HCT116 (cell line): ENCODE results near the gene COL5A3. TPM values are rescaled to one million over a fixed set of nuclear protein-coding genes. Genes with fewer than 3 reads are reported as not detected.

Experiments
- ATAC-seq: fragments of 200-7000 bp; cut with Tn5 transposase; 2 replicates; pipeline ENCODE4 v1.9.1; 2020; ENCODE audit warnings: mild to moderate bottlenecking, moderate library complexity
- BruUV-seq: library from RNA; stranded (reverse); fragments of 400-500 nt; replicated peaks from 2 replicates; lab custom pipeline; 2021; lab: Mats Ljungman, UMichigan
- CTCF ChIA-PET: fragments of 300-600 bp; sonication (Branson Sonifier 250); formaldehyde crosslinking; loops from one replicate; lab custom pipeline; 2021; ENCODE audit warnings: antibody characterized with exemption; lab: Charles Lee
- POLR2A ChIA-PET: fragments of 300-600, 350-600 bp; sonication (Branson Sonifier 250); formaldehyde crosslinking; loops from one replicate; lab custom pipeline; 2021; ENCODE audit warnings: antibody characterized with exemption; lab: Charles Lee
- RAD21 ChIA-PET, 2 experiments: fragments of 300-600 bp; sonication (Branson Sonifier 250); formaldehyde crosslinking; loops; one replicate each; lab custom pipeline; 2023; ENCODE audit warnings: low total read pairs in 2 of 2; ENCODE audit not compliant: uncharacterized antibody in 2 of 2, unreplicated experiment in 2 of 2, low non-redundant PET in 1 of 2; lab: Charles Lee
- DNase-seq: peaks from one replicate; pipeline ENCODE4 v3.0.0-alpha.2; 2010; ENCODE audit warnings: low read depth, low spot score
- H2AFZ ChIP-seq: fragments of 200-600 bp; shearing (Covaris generic), sonication (generic); 2 replicates; pipeline ENCODE4 v1.6.1; 2017; ENCODE audit warnings: low read depth, mixed run types, mixed read lengths, antibody characterized with exemption, low read length; ENCODE audit not compliant: poor library complexity, severe bottlenecking
- H3K27ac ChIP-seq: 2 replicates; pipeline ENCODE4 v1.5.1; 2012; ENCODE audit warnings: low read depth, low read length
- H3K27me3 ChIP-seq: fragments of 200-600 bp; sonication (generic); 2 replicates; pipeline ENCODE4 v1.6.1; 2016; ENCODE audit warnings: mixed run types, low read length, mixed read lengths; ENCODE audit not compliant: insufficient read depth
- H3K36me3 ChIP-seq, 2 experiments: fragments of 200-500 bp in 1 of 2; fragments of 200-600 bp in 1 of 2; sonication (Bioruptor generic) in 1 of 2; sonication (generic) in 1 of 2; 2 replicates each; pipeline versions ENCODE4 v1.5.1 to v1.6.1; 2014 to 2016; ENCODE audit warnings: low read length in 2 of 2, inconsistent platforms in 1 of 2, mixed read lengths in 1 of 2, mixed run types in 1 of 2; ENCODE audit not compliant: insufficient read depth in 2 of 2, control insufficient read depth in 1 of 2
- H3K4me1 ChIP-seq, 2 experiments: fragments of 200-600 bp in 1 of 2; sonication (generic) in 1 of 2; 2 replicates each; pipeline versions ENCODE4 v1.5.1 to v1.6.1; 2012 to 2017; ENCODE audit warnings: low read length in 2 of 2, inconsistent platforms in 1 of 2, mild to moderate bottlenecking in 1 of 2, mixed read lengths in 1 of 2, mixed run types in 1 of 2, moderate library complexity in 1 of 2; ENCODE audit not compliant: insufficient read depth in 2 of 2, control insufficient read depth in 1 of 2
- H3K4me2 ChIP-seq: fragments of 200-600 bp; sonication (generic); 2 replicates; pipeline ENCODE4 v1.6.1; 2017; ENCODE audit warnings: mixed run types, low read length, mixed read lengths
- H3K4me3 ChIP-seq, 2 experiments: fragments of 200-600 bp in 1 of 2; sonication (generic) in 1 of 2; replicated peaks in 1 of 2; 2 replicates each; pipeline ENCODE4 v1.5.1; 2011 to 2016; ENCODE audit warnings: low read length in 2 of 2, control low read depth in 1 of 2, low read depth in 1 of 2, mild to moderate bottlenecking in 1 of 2, mixed read lengths in 1 of 2, mixed run types in 1 of 2
- H3K79me2 ChIP-seq: fragments of 200-600 bp; sonication (generic); 2 replicates; pipeline ENCODE4 v1.6.1; 2017; ENCODE audit warnings: mild to moderate bottlenecking, mixed run types, low read length, moderate library complexity, mixed read lengths; ENCODE audit not compliant: insufficient read depth
- H3K9ac ChIP-seq: fragments of 200-600 bp; sonication (generic); 2 replicates; pipeline ENCODE4 v1.6.1; 2016; ENCODE audit warnings: low read length, mixed read lengths
- H3K9me2 ChIP-seq: fragments of 200-600 bp; sonication (generic), shearing (Covaris generic); 2 replicates; pipeline ENCODE4 v1.6.1; 2017; ENCODE audit warnings: mixed run types, mild to moderate bottlenecking, moderate library complexity; ENCODE audit not compliant: insufficient read depth
- H3K9me3 ChIP-seq, 2 experiments: fragments of 200-500 bp in 1 of 2; fragments of 200-600 bp in 1 of 2; sonication (Bioruptor generic) in 1 of 2; sonication (generic) in 1 of 2; 2 replicates each; pipeline ENCODE4 v1.6.1; 2014 to 2017; ENCODE audit warnings: low read length in 2 of 2, mixed read lengths in 2 of 2, inconsistent platforms in 1 of 2, low read depth in 1 of 2, mild to moderate bottlenecking in 1 of 2, mixed run types in 1 of 2, moderate library complexity in 1 of 2; ENCODE audit not compliant: control insufficient read depth in 1 of 2, insufficient read depth in 1 of 2
- H4K20me1 ChIP-seq: fragments of 200-600 bp; sonication (generic), shearing (Covaris generic); 2 replicates; pipeline ENCODE4 v1.6.1; 2017; ENCODE audit warnings: mixed run types, mild to moderate bottlenecking, moderate library complexity; ENCODE audit not compliant: insufficient read depth
- CBX3 ChIP-seq: IDR thresholded peaks from 2 replicates; pipeline ENCODE4 v1.6.1; 2012; ENCODE audit warnings: low read depth
- CEBPB ChIP-seq: IDR thresholded peaks from 2 replicates; pipeline ENCODE4 v1.6.1; 2012; ENCODE audit warnings: low read depth
- CTCF ChIP-seq, 3 experiments: fragments of 200-600 bp in 1 of 3; sonication (generic) in 1 of 3; IDR thresholded peaks in 2 of 3; conservative IDR thresholded peaks in 1 of 3; 2 replicates each; pipeline ENCODE4 v1.5.1; 2012 to 2017; ENCODE audit warnings: low read depth in 2 of 3, low read length in 2 of 3, antibody characterized with exemption in 1 of 3, borderline replicate concordance in 1 of 3, control low read depth in 1 of 3, mild to moderate bottlenecking in 1 of 3, mixed read lengths in 1 of 3, mixed run types in 1 of 3, moderate library complexity in 1 of 3; ENCODE audit not compliant: insufficient read depth in 1 of 3
- EZH2 ChIP-seq: fragments of 200-600 bp; sonication (generic); IDR thresholded peaks from 2 replicates; pipeline ENCODE4 v1.6.1; 2017; ENCODE audit warnings: antibody characterized with exemption, mixed run types
- FOSL1 ChIP-seq: IDR thresholded peaks from 2 replicates; pipeline ENCODE4 v1.6.1; 2012; ENCODE audit warnings: low read depth
- JUND ChIP-seq: IDR thresholded peaks from 2 replicates; pipeline ENCODE4 v1.6.1; 2012
- POLR2A ChIP-seq: IDR thresholded peaks from 2 replicates; pipeline ENCODE4 v1.7.0; 2011; ENCODE audit warnings: borderline replicate concordance; ENCODE audit not compliant: insufficient read depth, insufficient read length; ENCODE audit errors: extremely low read depth
- POLR2AphosphoS5 ChIP-seq: IDR thresholded peaks from 2 replicates; pipeline ENCODE4 v1.6.1; 2011; ENCODE audit warnings: mild to moderate bottlenecking, low read depth, low read length, moderate library complexity
- REST ChIP-seq: IDR thresholded peaks from 2 replicates; pipeline ENCODE4 v1.6.1; 2012; ENCODE audit warnings: low read depth
- TCF7L2 ChIP-seq: IDR thresholded peaks from 2 replicates; pipeline ENCODE4 v1.7.0; 2011; ENCODE audit warnings: borderline replicate concordance, inconsistent platforms; ENCODE audit not compliant: insufficient read depth, insufficient read length; ENCODE audit errors: extremely low read depth
- YY1 ChIP-seq: IDR thresholded peaks from 2 replicates; pipeline ENCODE4 v1.6.1; 2011; ENCODE audit warnings: low read length, low read depth, moderate library complexity, mild to moderate bottlenecking; ENCODE audit not compliant: insufficient replicate concordance; ENCODE audit errors: extremely low read depth
- ZBTB33 ChIP-seq: IDR thresholded peaks from 2 replicates; pipeline ENCODE4 v1.6.1; 2011; ENCODE audit warnings: mild to moderate bottlenecking, low read length, moderate library complexity; ENCODE audit not compliant: insufficient replicate concordance; ENCODE audit errors: extremely low read depth
- ZFX ChIP-seq: fragments of 450-650 bp; IDR thresholded peaks from 2 replicates; pipeline ENCODE4 v1.6.1; 2017
- ZNF274 ChIP-seq: fragments of 200-500 bp; sonication (Bioruptor generic); IDR thresholded peaks from 2 replicates; pipeline ENCODE4 v1.6.1; 2014; ENCODE audit warnings: mild to moderate bottlenecking, low read depth, low read length, inconsistent platforms
- intact Hi-C: fragments of 100-400 bp; cut with micrococcal nuclease; formaldehyde crosslinking; loops from 2 replicates; pipeline ENCODE4 v1.10.0; 2022
- total RNA-seq: library from RNA; stranded (reverse); gene quantifications from one replicate; pipeline ENCODE4 v1.2.1, GENCODE V29; 2021; ENCODE audit not compliant: unreplicated experiment

COL5A3 gene
- total RNA-seq, 1 experiment from 2014 or later = 0.15 TPM

- TF ChIP-seq REST (no peak), CBX3 (no peak), TCF7L2 (no peak), POLR2A (no peak)
- TF ChIP-seq, all 23 proteins: peak for 0
Measured at GRCh38 chr19:9970481-9970880, 39.8 kb downstream of the COL5A3 start (continued).

- Histone ChIP-seq H3K27me3 (no peaks in the 10 kb centered on the region), H3K9me2 (no peaks in the 10 kb centered on the region), H3K36me3 (no peaks in the 10 kb centered on the region), H4K20me1 (no peaks in the 10 kb centered on the region), H3K4me2 (no peak overlapping the region), H3K27ac (no peak overlapping the region), H3K79me2 (no peaks in the 10 kb centered on the region), H3K9me3 (no peaks in the 10 kb centered on the region), H3K4me1 (no peaks in the 10 kb centered on the region), H3K9ac (no peak overlapping the region), H3K4me3 (no peak overlapping the region), H2AFZ (no peak overlapping the region)
- ATAC-seq (no peak), DNase-seq (no peak)
- ChIA-PET POLR2A (no interaction called here), RAD21 (no interaction called here), CTCF (no interaction called here)
- intact Hi-C loops = no loop called here
- BruUV-seq = no TSS peak
- no peak for TF ChIP-seq POLR2A
- TF ChIP-seq POLR2AphosphoS5 = no peak
- TF ChIP-seq CBX3 = no peak
- no peak for TF ChIP-seq ZNF274
- no peak for TF ChIP-seq FOSL1
- TF ChIP-seq ZFX = no peak
- no peak for TF ChIP-seq ZBTB33
- no peak for TF ChIP-seq JUND
- TF ChIP-seq REST = no peak
- no peak for TF ChIP-seq CEBPB
- no peak for TF ChIP-seq YY1
- no peak for TF ChIP-seq CTCF (IDR thresholded peaks at IDR 0.05 in 2 of 3, conservative IDR thresholded peaks at IDR 0.05 in 1 of 3; ENCODE audit: borderline replicate concordance in 1 of 3, insufficient read depth in 1 of 3, low read depth in 2 of 3, low read length in 2 of 3)
- TF ChIP-seq EZH2 = no peak
Measured at GRCh38 chr19:9969688-9969975, 40.7 kb downstream of the COL5A3 start.
